Measurements from ENCODE around the gene NKAPD1.

DNA sequence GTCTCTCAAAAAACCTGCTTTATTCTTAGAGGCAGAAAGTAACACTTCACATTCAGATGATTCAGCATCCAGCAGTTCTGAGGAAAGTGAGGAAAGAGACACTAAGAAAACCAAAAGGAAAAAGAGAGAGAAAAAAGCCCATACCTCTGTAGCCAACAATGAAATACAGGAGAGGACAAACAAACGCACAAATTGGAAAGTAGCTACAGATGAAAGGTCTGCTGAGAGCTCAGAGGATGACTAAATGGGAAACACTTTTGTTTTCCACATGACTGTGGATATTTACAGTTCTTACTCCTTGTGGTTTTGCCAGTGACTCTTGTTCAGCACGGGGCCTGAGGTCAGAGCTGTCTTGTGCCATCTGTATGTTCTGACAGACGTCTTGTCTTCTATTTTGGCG lies 8.6 kb downstream of the NKAPD1 start:
- TF ChIP-seq POLR2A (conservative IDR thresholded peaks at IDR 0.05) (no peak), NR4A1 (CRISPR knock-in tag; IDR thresholded peaks at IDR 0.05) (no peak), NR4A1 (tag; IDR thresholded peaks at IDR 0.05) (no peak), MEF2A (IDR thresholded peaks at IDR 0.05; ENCODE audit: control insufficient read depth, low read depth, low read length) (no peak), HMGXB4 (CRISPR knock-in tag; IDR thresholded peaks at IDR 0.05) (no peak), HDAC2 (IDR thresholded peaks at IDR 0.05) (no peak), ZBTB2 (IDR thresholded peaks at IDR 0.05) (no peak), SIX5 (IDR thresholded peaks at IDR 0.05; ENCODE audit: borderline replicate concordance in 1 of 2, insufficient read depth in 1 of 2, low read depth in 1 of 2, low read length in 2 of 2) (no peak), PATZ1 (CRISPR knock-in tag; IDR thresholded peaks at IDR 0.05; ENCODE audit: borderline replicate concordance) (no peak), RFX5 (IDR thresholded peaks at IDR 0.05; ENCODE audit: low read depth, low read length) (no peak)
- TF ChIP-seq, protein P1, sequence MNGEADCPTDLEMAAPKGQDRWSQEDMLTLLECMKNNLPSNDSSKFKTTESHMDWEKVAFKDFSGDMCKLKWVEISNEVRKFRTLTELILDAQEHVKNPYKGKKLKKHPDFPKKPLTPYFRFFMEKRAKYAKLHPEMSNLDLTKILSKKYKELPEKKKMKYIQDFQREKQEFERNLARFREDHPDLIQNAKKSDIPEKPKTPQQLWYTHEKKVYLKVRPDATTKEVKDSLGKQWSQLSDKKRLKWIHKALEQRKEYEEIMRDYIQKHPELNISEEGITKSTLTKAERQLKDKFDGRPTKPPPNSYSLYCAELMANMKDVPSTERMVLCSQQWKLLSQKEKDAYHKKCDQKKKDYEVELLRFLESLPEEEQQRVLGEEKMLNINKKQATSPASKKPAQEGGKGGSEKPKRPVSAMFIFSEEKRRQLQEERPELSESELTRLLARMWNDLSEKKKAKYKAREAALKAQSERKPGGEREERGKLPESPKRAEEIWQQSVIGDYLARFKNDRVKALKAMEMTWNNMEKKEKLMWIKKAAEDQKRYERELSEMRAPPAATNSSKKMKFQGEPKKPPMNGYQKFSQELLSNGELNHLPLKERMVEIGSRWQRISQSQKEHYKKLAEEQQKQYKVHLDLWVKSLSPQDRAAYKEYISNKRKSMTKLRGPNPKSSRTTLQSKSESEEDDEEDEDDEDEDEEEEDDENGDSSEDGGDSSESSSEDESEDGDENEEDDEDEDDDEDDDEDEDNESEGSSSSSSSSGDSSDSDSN (IDR thresholded peaks at IDR 0.05; ENCODE audit: borderline replicate concordance in 1 of 2, low read depth in 2 of 2, low read length in 2 of 2), result no peak
- TF ChIP-seq, protein P2, sequence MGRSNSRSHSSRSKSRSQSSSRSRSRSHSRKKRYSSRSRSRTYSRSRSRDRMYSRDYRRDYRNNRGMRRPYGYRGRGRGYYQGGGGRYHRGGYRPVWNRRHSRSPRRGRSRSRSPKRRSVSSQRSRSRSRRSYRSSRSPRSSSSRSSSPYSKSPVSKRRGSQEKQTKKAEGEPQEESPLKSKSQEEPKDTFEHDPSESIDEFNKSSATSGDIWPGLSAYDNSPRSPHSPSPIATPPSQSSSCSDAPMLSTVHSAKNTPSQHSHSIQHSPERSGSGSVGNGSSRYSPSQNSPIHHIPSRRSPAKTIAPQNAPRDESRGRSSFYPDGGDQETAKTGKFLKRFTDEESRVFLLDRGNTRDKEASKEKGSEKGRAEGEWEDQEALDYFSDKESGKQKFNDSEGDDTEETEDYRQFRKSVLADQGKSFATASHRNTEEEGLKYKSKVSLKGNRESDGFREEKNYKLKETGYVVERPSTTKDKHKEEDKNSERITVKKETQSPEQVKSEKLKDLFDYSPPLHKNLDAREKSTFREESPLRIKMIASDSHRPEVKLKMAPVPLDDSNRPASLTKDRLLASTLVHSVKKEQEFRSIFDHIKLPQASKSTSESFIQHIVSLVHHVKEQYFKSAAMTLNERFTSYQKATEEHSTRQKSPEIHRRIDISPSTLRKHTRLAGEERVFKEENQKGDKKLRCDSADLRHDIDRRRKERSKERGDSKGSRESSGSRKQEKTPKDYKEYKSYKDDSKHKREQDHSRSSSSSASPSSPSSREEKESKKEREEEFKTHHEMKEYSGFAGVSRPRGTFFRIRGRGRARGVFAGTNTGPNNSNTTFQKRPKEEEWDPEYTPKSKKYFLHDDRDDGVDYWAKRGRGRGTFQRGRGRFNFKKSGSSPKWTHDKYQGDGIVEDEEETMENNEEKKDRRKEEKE (IDR thresholded peaks at IDR 0.05; ENCODE audit: borderline replicate concordance in 1 of 2, control insufficient read depth in 1 of 2, low read depth in 2 of 2, low read length in 1 of 2), result no peak
